Hepatocyte (in vitro differentiated cells): Measurements from ENCODE around the gene ATP6V0A4. TPM values are rescaled to one million over a fixed set of nuclear protein-coding genes. Genes with fewer than 3 reads are reported as not detected.
"Not testable (repeated sequence)": the region's sequence is repeated elsewhere in the genome, so short reads cannot be mapped to it uniquely, and the experiment has no call there.

Source experiments
- DNase-seq: peaks from one replicate; pipeline ENCODE4 v3.0.0-alpha.2; 2016; ENCODE audit warnings: low spot score
- H2AFZ ChIP-seq: fragments of 200-600 bp; sonication (generic); 2 replicates; pipeline ENCODE4 v1.6.0; 2016; ENCODE audit warnings: antibody characterized with exemption, mild to moderate bottlenecking
- H3K27ac ChIP-seq: fragments of 200-600 bp; sonication (generic); 2 replicates; pipeline ENCODE4 v1.5.1; 2016; ENCODE audit warnings: mild to moderate bottlenecking
- H3K27me3 ChIP-seq: fragments of 200-600 bp; sonication (generic); 2 replicates; pipeline ENCODE4 v1.6.1; 2016
- H3K36me3 ChIP-seq: fragments of 200-600 bp; sonication (generic); replicated peaks from 2 replicates; pipeline ENCODE4 v1.5.1; 2016; ENCODE audit warnings: low read depth; ENCODE audit not compliant: insufficient read depth
- H3K4me1 ChIP-seq: fragments of 200-600 bp; sonication (generic); 2 replicates; pipeline ENCODE4 v1.5.1; 2016; ENCODE audit warnings: mild to moderate bottlenecking, moderate library complexity; ENCODE audit not compliant: insufficient read depth
- H3K4me2 ChIP-seq: fragments of 200-600 bp; sonication (generic); 2 replicates; pipeline ENCODE4 v1.6.0; 2016
- H3K4me3 ChIP-seq: fragments of 200-600 bp; sonication (generic); 2 replicates; pipeline ENCODE4 v1.5.1; 2016; ENCODE audit warnings: mild to moderate bottlenecking
- H3K79me2 ChIP-seq: fragments of 200-600 bp; sonication (generic); 2 replicates; pipeline ENCODE4 v1.6.0; 2017; ENCODE audit warnings: mild to moderate bottlenecking
- H3K9me2 ChIP-seq: fragments of 200-600 bp; sonication (generic); replicated peaks from 2 replicates; pipeline ENCODE4 v1.6.0; 2017; ENCODE audit warnings: mild to moderate bottlenecking; ENCODE audit not compliant: insufficient read depth
- H3K9me3 ChIP-seq: fragments of 200-600 bp; sonication (generic); 2 replicates; pipeline ENCODE4 v1.5.1; 2016; ENCODE audit warnings: low read depth, mild to moderate bottlenecking
- H4K20me1 ChIP-seq: fragments of 200-600 bp; sonication (generic); 2 replicates; pipeline ENCODE4 v1.6.0; 2016; ENCODE audit warnings: mild to moderate bottlenecking; ENCODE audit not compliant: insufficient read depth, poor library complexity, severe bottlenecking
- EZH2 ChIP-seq: fragments of 200-600 bp; sonication (generic); IDR thresholded peaks from 2 replicates; pipeline ENCODE4 v1.6.1; 2016; ENCODE audit warnings: antibody characterized with exemption, mild to moderate bottlenecking, borderline replicate concordance
- EZH2phosphoT487 ChIP-seq: fragments of 200-600 bp; sonication (generic); IDR thresholded peaks from one replicate; pipeline ENCODE4 v1.6.1; 2018; ENCODE audit warnings: antibody characterized with exemption, mild to moderate bottlenecking, low read depth, moderate library complexity; ENCODE audit not compliant: unreplicated experiment, severe bottlenecking
- WGBS: methylation state at CpG from one replicate; pipeline ENCODE4 v1.1.6; 2016; ENCODE audit warnings: low lambda C conversion rate; ENCODE audit errors: missing lambda C conversion rate; 5-methylcytosine and 5-hydroxymethylcytosine counted together
- polyA plus RNA-seq: library from polyadenylated mRNA; unstranded; fragments of >200 nt; fragmentation: Nextera tagmentation; extraction: Ambion mirVana; gene quantifications from 2 replicates; pipeline ENCODE4 v1.2.1, GENCODE V29; 2016
- total RNA-seq: library from RNA; depleted of rRNA; stranded (reverse); fragments of >200 nt; gene quantifications from 2 replicates; pipeline ENCODE4 v1.2.3, GENCODE V29; 2014
- TF ChIP-seq, protein P1 (sequence below): fragments of 200-600 bp; sonication (generic); IDR thresholded peaks from 2 replicates; pipeline ENCODE4 v1.5.1; 2016; ENCODE audit warnings: antibody characterized with exemption, mild to moderate bottlenecking; ENCODE audit not compliant: poor library complexity

ATP6V0A4 gene
- total and polyA plus RNA-seq, 2 experiments from 2014 or later, result 0.34 to 1.1 TPM

- no peak for TF ChIP-seq EZH2
- no peak for TF ChIP-seq EZH2phosphoT487
- TF ChIP-seq, protein P1, sequence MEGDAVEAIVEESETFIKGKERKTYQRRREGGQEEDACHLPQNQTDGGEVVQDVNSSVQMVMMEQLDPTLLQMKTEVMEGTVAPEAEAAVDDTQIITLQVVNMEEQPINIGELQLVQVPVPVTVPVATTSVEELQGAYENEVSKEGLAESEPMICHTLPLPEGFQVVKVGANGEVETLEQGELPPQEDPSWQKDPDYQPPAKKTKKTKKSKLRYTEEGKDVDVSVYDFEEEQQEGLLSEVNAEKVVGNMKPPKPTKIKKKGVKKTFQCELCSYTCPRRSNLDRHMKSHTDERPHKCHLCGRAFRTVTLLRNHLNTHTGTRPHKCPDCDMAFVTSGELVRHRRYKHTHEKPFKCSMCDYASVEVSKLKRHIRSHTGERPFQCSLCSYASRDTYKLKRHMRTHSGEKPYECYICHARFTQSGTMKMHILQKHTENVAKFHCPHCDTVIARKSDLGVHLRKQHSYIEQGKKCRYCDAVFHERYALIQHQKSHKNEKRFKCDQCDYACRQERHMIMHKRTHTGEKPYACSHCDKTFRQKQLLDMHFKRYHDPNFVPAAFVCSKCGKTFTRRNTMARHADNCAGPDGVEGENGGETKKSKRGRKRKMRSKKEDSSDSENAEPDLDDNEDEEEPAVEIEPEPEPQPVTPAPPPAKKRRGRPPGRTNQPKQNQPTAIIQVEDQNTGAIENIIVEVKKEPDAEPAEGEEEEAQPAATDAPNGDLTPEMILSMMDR, result no peak
- no peaks in the 10 kb centered on the region for H3K9me2 ChIP-seq
Measured at GRCh38 chr7:138814816-138815332, 16.9 kb upstream of the ATP6V0A4 start.

DNA sequence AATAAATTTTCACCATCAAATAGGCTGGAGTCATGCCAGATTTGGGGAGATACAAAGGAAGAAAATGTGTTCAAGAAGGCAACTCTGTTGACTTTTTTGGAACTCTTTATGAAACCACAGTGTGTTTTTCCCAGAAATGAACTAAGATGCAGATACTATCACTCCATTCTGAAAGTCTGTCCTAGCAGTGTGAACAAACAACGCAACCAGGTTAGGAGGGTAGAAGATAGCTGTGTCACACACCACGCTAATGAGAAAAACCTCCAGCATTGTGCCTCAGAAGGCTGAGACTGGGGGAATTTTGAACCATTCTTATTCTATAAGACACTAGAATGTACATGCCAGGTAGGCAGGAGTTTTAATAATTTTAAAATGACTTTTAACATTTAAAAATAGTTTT is 15.9 kb upstream of the ATP6V0A4 start:
- WGBS, result 94% methylated on average over 2 of the region's 2 CpGs
- Histone ChIP-seq H3K9me3 (no peaks in the 10 kb centered on the region), H2AFZ (no peak overlapping the region), H3K4me1 (no peaks in the 10 kb centered on the region), H3K79me2 (no peaks in the 10 kb centered on the region), H3K27ac (no peak overlapping the region), H4K20me1 (no peaks in the 10 kb centered on the region), H3K27me3 (no peaks in the 10 kb centered on the region), H3K36me3 (no peaks in the 10 kb centered on the region), H3K4me2 (no peak overlapping the region), H3K9me2 (no peaks in the 10 kb centered on the region), H3K4me3 (no peak overlapping the region)
- TF ChIP-seq, protein P1, result no peak
- TF ChIP-seq EZH2phosphoT487 (no peak), EZH2 (no peak)
- no peak for DNase-seq

More at GRCh38 chr7:138814816-138815332, 16.9 kb upstream of the ATP6V0A4 start:
- WGBS, result 95% methylated on average over 1 of the region's 1 CpG
- H3K27me3 ChIP-seq, result no peaks in the 10 kb centered on the region
- no peak overlapping the region for H3K27ac ChIP-seq
- H3K4me1 ChIP-seq, result no peaks in the 10 kb centered on the region
- H2AFZ ChIP-seq, result no peak overlapping the region
- no peak overlapping the region for H3K4me3 ChIP-seq
- no peaks in the 10 kb centered on the region for H3K36me3 ChIP-seq
- no peaks in the 10 kb centered on the region for H4K20me1 ChIP-seq
- no peaks in the 10 kb centered on the region for H3K79me2 ChIP-seq
- no peak for DNase-seq
- no peaks in the 10 kb centered on the region for H3K9me3 ChIP-seq
- H3K4me2 ChIP-seq, result no peak overlapping the region

DNA sequence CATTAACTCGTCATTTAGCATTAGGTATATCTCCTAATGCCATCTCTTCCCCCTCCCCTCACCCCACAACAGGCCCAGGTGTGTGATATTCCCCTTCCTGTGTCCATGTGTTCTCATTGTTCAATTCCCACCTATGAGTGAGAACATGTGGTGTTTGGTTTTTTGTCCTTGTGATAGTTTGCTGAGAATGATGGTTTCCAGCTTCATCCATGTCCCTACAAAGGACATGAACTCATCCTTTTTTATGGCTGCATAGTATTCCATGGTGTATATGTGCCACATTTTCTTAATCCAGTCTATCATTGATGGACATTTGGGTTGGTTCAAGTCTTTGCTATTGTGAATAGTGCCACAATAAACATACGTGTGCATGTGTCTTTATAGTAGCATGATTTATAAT is 13.3 kb upstream of the ATP6V0A4 start:
- H3K4me2 ChIP-seq, result not testable (repeated sequence)
- WGBS, result 84% methylated on average over 2 of the region's 2 CpGs

GRCh38 chr7:138809346-138809745 is 11.3 kb upstream of the ATP6V0A4 start:
- Histone ChIP-seq H3K4me3 (no peak overlapping the region), H3K9me3 (no peaks in the 10 kb centered on the region), H3K36me3 (no peaks in the 10 kb centered on the region), H2AFZ (no peak overlapping the region), H4K20me1 (no peaks in the 10 kb centered on the region), H3K9me2 (no peaks in the 10 kb centered on the region), H3K79me2 (no peaks in the 10 kb centered on the region), H3K27me3 (no peaks in the 10 kb centered on the region), H3K4me1 (no peaks in the 10 kb centered on the region), H3K4me2 (no peak overlapping the region), H3K27ac (no peak overlapping the region)
- no peak for DNase-seq
- TF ChIP-seq EZH2phosphoT487 (no peak), EZH2 (no peak)
- TF ChIP-seq, protein P1, result no peak
- WGBS, result 87% methylated on average over 4 of the region's 4 CpGs

More for the DNA sequence above, 13.3 kb upstream of the ATP6V0A4 start:
- H3K27ac ChIP-seq, H3K4me1 ChIP-seq, H3K27me3 ChIP-seq, H4K20me1 ChIP-seq, H3K9me2 ChIP-seq, H3K4me3 ChIP-seq, DNase-seq, H3K9me3 ChIP-seq, H3K36me3 ChIP-seq, H2AFZ ChIP-seq, H3K79me2 ChIP-seq: not testable (repeated sequence)
